Stimulated activated naive CD8-positive, alpha-beta T cell treated with anti-CD3 and anti-CD28 coated beads, Interleukin-15, amount 100 ng/mL, for 72 hours (primary cell): ENCODE results near the gene FBXW11.
"Not testable (repeated sequence)": the region's sequence is repeated elsewhere in the genome, so short reads cannot be mapped to it uniquely, and the experiment has no call there.

Source experiments
- ATAC-seq: fragments of 150-1000 bp; cut with Tn5 transposase; 2 replicates; pipeline ENCODE4 v1.10.0; 2021; ENCODE audit warnings: mild to moderate bottlenecking, moderate library complexity
- DNase-seq, 2 donors: peaks; one replicate each; pipeline ENCODE4 v3.0.0; 2021 to 2022
- H3K27ac Mint-ChIP-seq, 2 donors: one replicate each; pipeline ENCODE4 v1.8.0; 2022; ENCODE audit warnings: mild to moderate bottlenecking in 2 of 2, mixed read lengths in 2 of 2, moderate library complexity in 2 of 2
- H3K27me3 Mint-ChIP-seq: one replicate; pipeline ENCODE4 v1.8.0; 2022; ENCODE audit warnings: mixed read lengths
- H3K4me1 Mint-ChIP-seq: one replicate; pipeline ENCODE4 v1.8.0; 2022; ENCODE audit warnings: mild to moderate bottlenecking, mixed read lengths
- H3K4me3 Mint-ChIP-seq, 2 donors: one replicate each; pipeline ENCODE4 v1.8.0; 2022; ENCODE audit warnings: mild to moderate bottlenecking in 2 of 2, mixed read lengths in 2 of 2, moderate library complexity in 1 of 2
- H3K9me3 Mint-ChIP-seq, 2 donors: one replicate each; pipeline ENCODE4 v1.8.0; 2022; ENCODE audit warnings: mixed read lengths in 2 of 2

The FBXW11 gene

GRCh38 chr5:171956314-171956713 lies 50.1 kb downstream of the FBXW11 start:
- Mint-ChIP-seq H3K4me1 (peaks cover 82% of the 10 kb centered on the region), H3K27ac (peak overlapping the region in 1 of 2 donors; percentile 61), H3K27me3 (no peaks in the 10 kb centered on the region), H3K4me3 (peak overlapping the region; percentile 68 to 69), H3K9me3 (no peaks in the 10 kb centered on the region)
- ATAC-seq (no peak), DNase-seq (no peak)

GRCh38 chr5:171955761-171956160 lies 50.7 kb downstream of the FBXW11 start:
- Mint-ChIP-seq H3K4me3 (peak overlapping the region; percentile 68 to 69), H3K4me1 (peaks cover 76% of the 10 kb centered on the region), H3K27me3 (no peaks in the 10 kb centered on the region), H3K27ac (peak overlapping the region; percentile 59 to 61), H3K9me3 (no peaks in the 10 kb centered on the region)
- ATAC-seq (no peak), DNase-seq (no peak)

DNA sequence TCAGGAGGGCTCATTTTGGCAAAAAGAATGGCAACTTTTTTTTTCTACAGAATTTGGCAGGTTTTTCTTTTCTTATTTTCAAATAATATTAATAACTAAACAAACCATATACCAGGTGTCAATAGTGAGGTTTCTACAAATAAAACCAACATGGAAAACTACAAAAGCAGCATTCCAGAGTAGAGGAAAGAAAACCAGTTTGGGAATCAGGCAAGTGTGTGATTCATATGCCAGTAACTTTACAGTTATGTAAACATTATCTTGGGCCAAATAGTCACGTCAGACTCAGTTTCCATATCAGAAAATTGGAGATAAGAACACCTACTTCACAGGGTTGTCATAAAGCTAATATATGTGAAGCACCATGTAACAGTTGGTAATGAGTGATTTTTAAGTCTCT lies 51.7 kb downstream of the FBXW11 start:
- no peaks in the 10 kb centered on the region for H3K9me3 Mint-ChIP-seq
- DNase-seq (no peak), ATAC-seq (no peak)
- no peak overlapping the region for H3K4me3 Mint-ChIP-seq
- H3K27ac Mint-ChIP-seq: no peak overlapping the region
- no peaks in the 10 kb centered on the region for H3K27me3 Mint-ChIP-seq
- H3K4me1 Mint-ChIP-seq: peaks cover 66% of the 10 kb centered on the region

- no peaks in the 10 kb centered on the region for H3K27me3 Mint-ChIP-seq
- H3K4me1 Mint-ChIP-seq: peaks cover 60% of the 10 kb centered on the region
- ATAC-seq (no peak), DNase-seq (no peak)
- no peak overlapping the region for H3K27ac Mint-ChIP-seq
- no peaks in the 10 kb centered on the region for H3K9me3 Mint-ChIP-seq
- no peak overlapping the region for H3K4me3 Mint-ChIP-seq
Observed at GRCh38 chr5:171953860-171954701, 52.4 kb downstream of the FBXW11 start.

GRCh38 chr5:171952021-171952420 lies 54.4 kb downstream of the FBXW11 start:
- no peak for ATAC-seq
- Mint-ChIP-seq H3K9me3 (no peaks in the 10 kb centered on the region), H3K4me1 (peaks cover 39% of the 10 kb centered on the region), H3K4me3 (no peak overlapping the region), H3K27ac (no peak overlapping the region), H3K27me3 (no peaks in the 10 kb centered on the region)
- no peak for DNase-seq

DNA sequence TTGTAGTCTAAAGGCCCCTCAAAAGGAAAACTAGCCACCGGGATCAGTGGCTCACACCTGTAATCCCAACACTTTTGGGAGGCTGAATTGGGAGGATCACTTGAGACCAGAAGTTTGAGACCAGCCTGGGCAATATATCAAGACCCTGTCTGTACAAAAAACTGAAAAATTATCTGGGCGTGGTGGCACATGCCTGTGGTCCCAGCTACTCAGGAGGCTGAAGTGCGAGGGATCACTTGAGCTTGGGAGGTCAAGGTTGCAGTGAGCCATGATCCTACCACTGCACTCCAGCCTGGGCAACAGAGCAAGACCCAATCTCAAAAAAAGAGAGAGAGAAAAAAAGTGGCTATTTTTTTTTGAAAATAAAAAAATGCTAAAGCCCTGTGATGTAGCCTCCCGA lies 55.2 kb downstream of the FBXW11 start:
- no peaks in the 10 kb centered on the region for H3K27me3 Mint-ChIP-seq
- no peaks in the 10 kb centered on the region for H3K9me3 Mint-ChIP-seq
- H3K4me3 Mint-ChIP-seq: no peak overlapping the region
- peak overlapping the region in 1 of 2 donors; percentile 42 for H3K27ac Mint-ChIP-seq
- no peak for ATAC-seq
- H3K4me1 Mint-ChIP-seq: peaks cover 36% of the 10 kb centered on the region
- DNase-seq: no peak

- no peaks in the 10 kb centered on the region for H3K9me3 Mint-ChIP-seq
- ATAC-seq (no peak), DNase-seq (no peak)
- H3K27me3 Mint-ChIP-seq: no peaks in the 10 kb centered on the region
- H3K27ac Mint-ChIP-seq: no peak overlapping the region
- peaks cover 31% of the 10 kb centered on the region for H3K4me1 Mint-ChIP-seq
- H3K4me3 Mint-ChIP-seq: no peak overlapping the region
Observed at GRCh38 chr5:171946000-171946781, 60.2 kb downstream of the FBXW11 start.

DNA sequence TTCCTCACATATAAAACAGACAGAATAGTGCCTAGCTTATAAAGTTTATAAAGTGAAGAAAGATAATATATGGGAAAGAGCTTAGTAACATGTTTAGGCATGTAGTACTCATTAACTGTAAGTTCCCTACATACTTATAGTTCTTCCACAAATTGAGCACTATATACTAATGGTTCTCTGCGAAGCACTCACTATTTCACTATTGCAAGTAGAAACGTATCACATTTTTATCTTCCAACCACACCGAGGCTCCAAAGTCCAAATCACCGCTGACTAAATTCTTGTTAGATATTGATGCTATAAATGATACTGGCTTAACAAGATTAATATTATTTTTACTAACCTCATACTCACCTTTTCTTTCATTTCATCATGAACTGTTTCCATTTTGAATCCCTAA lies 61.0 kb downstream of the FBXW11 start:
- Mint-ChIP-seq H3K4me1 (peaks cover 37% of the 10 kb centered on the region), H3K9me3 (no peaks in the 10 kb centered on the region), H3K4me3 (no peak overlapping the region), H3K27ac (no peak overlapping the region), H3K27me3 (no peaks in the 10 kb centered on the region)
- ATAC-seq (no peak), DNase-seq (no peak)

DNA sequence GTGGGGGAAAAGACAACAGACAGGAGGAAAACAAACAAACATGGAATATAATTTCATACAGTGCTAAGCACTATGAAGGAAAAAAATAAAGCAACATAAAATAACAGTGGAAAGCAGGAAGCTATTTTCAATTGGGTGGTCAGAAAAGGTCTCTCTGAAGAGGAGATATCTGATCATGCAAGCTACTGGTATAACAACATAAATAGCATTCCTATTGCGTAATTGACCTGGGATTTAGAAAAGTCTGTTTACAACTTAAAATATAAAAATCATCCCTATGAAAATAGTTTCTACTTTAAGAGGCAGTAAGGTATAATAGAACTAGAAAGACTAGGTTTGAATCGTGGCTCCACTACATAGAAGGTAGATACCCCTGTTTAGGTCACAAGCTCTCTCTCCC lies 61.4 kb downstream of the FBXW11 start:
- Mint-ChIP-seq H3K4me3 (no peak overlapping the region), H3K27me3 (no peaks in the 10 kb centered on the region), H3K9me3 (no peaks in the 10 kb centered on the region), H3K27ac (no peak overlapping the region), H3K4me1 (peaks cover 41% of the 10 kb centered on the region)
- DNase-seq (no peak), ATAC-seq (no peak)

DNA sequence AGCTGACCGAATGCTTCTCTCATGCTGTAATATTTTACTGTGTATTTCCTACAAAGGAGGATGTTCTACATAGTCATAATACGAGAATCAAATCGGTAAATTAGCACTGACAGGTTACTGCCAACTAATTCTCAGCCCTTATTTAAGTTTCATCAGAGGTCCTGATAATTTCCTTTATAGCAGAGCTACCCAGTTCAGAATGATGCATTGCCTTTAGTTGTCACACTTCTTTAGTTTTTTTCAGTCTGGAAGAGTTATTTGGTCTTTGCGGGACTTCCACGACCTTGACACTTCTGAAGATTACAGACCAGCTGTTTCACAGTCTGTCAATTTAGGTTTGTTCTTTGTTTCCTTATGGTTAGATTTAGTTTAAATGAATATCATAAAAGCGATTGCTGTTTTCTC lies 64.3 kb downstream of the FBXW11 start:
- not testable (repeated sequence) for H3K27me3 Mint-ChIP-seq, H3K9me3 Mint-ChIP-seq, DNase-seq
- H3K27ac Mint-ChIP-seq: peak overlapping the region in 1 of 2 donors; percentile 25
- ATAC-seq: peak; percentile 89
- peaks cover 64% of the 10 kb centered on the region for H3K4me1 Mint-ChIP-seq
- H3K4me3 Mint-ChIP-seq: peak overlapping the region in 1 of 2 donors; percentile 42

DNA sequence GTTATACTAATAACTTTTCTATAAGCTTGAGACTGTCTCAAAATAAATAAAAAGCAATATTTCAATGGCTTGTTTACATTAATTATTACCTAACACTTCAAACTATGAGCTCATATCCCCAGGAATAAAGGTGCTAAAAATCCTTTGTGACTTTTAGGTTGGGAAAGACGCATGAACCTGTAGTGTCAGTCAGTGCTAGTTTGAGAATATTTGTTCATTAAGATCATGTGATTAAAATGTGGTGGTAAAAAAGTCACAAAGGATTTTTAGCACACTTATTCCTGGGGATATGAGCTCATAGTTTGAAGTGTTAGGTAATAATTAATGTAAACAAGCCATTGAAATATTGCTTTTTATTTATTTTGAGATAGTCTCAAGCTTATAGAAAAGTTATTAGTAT lies 64.8 kb downstream of the FBXW11 start:
- H3K9me3 Mint-ChIP-seq, H3K4me3 Mint-ChIP-seq, H3K27me3 Mint-ChIP-seq, DNase-seq: not testable (repeated sequence)
- Mint-ChIP-seq H3K4me1 (peaks cover 68% of the 10 kb centered on the region), H3K27ac (peak overlapping the region in 1 of 2 donors; percentile 40)
- peak; percentile 3 for ATAC-seq

DNA sequence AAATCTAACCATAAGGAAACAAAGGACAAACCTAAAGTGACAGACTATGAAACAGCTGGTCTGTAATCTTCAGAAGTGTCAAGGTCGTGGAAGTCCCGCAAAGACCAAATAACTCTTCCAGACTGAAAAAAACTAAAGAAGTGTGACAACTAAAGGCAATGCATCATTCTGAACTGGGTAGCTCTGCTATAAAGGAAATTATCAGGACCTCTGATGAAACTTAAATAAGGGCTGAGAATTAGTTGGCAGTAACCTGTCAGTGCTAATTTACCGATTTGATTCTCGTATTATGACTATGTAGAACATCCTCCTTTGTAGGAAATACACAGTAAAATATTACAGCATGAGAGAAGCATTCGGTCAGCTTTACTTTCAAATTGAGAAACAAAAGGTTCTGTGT lies 65.2 kb downstream of the FBXW11 start:
- not testable (repeated sequence) for H3K4me3 Mint-ChIP-seq, H3K27me3 Mint-ChIP-seq, H3K27ac Mint-ChIP-seq, H3K9me3 Mint-ChIP-seq, DNase-seq
- peaks cover 68% of the 10 kb centered on the region for H3K4me1 Mint-ChIP-seq
- peak; percentile 86 for ATAC-seq

DNA sequence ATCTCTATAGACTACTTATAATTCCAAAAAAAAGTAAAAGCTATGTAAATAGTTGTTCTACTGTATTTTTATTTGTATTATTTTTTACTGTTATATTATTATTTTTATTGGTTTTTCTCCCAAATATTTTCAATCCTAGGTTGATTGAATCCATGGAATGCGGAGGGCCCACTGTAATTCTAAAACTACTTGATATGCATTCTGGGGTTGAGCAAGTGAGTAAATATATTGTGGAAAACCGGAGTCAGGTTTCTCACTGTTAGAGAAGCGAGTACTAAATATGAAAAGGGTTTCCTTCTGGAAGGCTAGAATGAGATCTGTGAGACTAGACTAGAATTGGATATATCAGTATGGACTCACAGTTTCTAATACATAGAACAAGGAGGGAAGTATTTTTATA lies 66.5 kb downstream of the FBXW11 start:
- ATAC-seq (no peak), DNase-seq (no peak)
- no peaks in the 10 kb centered on the region for H3K27me3 Mint-ChIP-seq
- no peak overlapping the region for H3K4me3 Mint-ChIP-seq
- no peak overlapping the region for H3K27ac Mint-ChIP-seq
- H3K9me3 Mint-ChIP-seq: no peaks in the 10 kb centered on the region
- H3K4me1 Mint-ChIP-seq: peaks cover 63% of the 10 kb centered on the region

DNA sequence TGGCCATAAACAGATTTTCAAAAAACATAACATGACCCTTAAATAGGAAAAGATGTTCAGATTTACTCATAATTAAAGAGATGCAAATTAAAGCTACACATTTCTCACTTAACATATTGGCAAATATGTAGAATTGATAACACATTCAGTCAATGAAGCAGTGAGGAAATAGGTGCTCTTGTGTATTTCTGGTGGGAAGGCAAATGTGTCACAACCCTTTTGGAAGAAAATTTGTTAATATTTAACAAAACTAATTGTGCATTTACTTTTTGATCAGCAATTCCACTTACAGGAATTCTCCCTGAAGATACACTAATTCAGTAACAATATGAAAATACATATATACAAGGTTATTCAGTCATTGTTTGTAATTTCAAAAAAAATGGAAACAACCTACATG lies 68.1 kb downstream of the FBXW11 start:
- Mint-ChIP-seq H3K9me3 (no peaks in the 10 kb centered on the region), H3K4me3 (no peak overlapping the region)

GRCh38 chr5:171937351-171937750 lies 69.1 kb downstream of the FBXW11 start:
- DNase-seq (no peak), ATAC-seq (no peak)
- peaks cover 62% of the 10 kb centered on the region for H3K4me1 Mint-ChIP-seq
- H3K9me3 Mint-ChIP-seq: no peaks in the 10 kb centered on the region
- no peak overlapping the region for H3K27ac Mint-ChIP-seq
- no peaks in the 10 kb centered on the region for H3K27me3 Mint-ChIP-seq
- H3K4me3 Mint-ChIP-seq: no peak overlapping the region

More for the DNA sequence above, 68.1 kb downstream of the FBXW11 start:
- no peak for ATAC-seq
- Mint-ChIP-seq H3K4me1 (peaks cover 64% of the 10 kb centered on the region), H3K27ac (no peak overlapping the region), H3K27me3 (no peaks in the 10 kb centered on the region)
- DNase-seq: no peak

- no peak overlapping the region for H3K27ac Mint-ChIP-seq
- H3K9me3 Mint-ChIP-seq: no peaks in the 10 kb centered on the region
- ATAC-seq: no peak
- H3K4me1 Mint-ChIP-seq: peaks cover 59% of the 10 kb centered on the region
- no peaks in the 10 kb centered on the region for H3K27me3 Mint-ChIP-seq
- DNase-seq: no peak
- no peak overlapping the region for H3K4me3 Mint-ChIP-seq
Observed at GRCh38 chr5:171934586-171934985, 71.9 kb downstream of the FBXW11 start.
